GM23338 (cell line): ENCODE data around the gene LYSMD1. TPM values are rescaled to one million over a fixed set of nuclear protein-coding genes. Genes with fewer than 3 reads are reported as not detected.

Experiments
- ATAC-seq: fragments of 200-7000 bp; cut with Tn5 transposase; 3 replicates; pipeline ENCODE4 v1.9.1; 2020
- DNase-seq: peaks from one replicate; pipeline ENCODE4 v3.0.0-alpha.2; 2015; ENCODE audit warnings: low spot score
- H2AFZ ChIP-seq: fragments of 200-600 bp; sonication (generic); 2 replicates; pipeline ENCODE4 v1.8.0; 2016; ENCODE audit warnings: antibody characterized with exemption, mild to moderate bottlenecking, moderate library complexity
- H3F3A ChIP-seq: fragments of 200-600 bp; sonication (generic); replicated peaks from 2 replicates; pipeline ENCODE4 v1.8.0; 2017; ENCODE audit warnings: antibody characterized with exemption, mixed run types, low read depth
- H3K27ac ChIP-seq: fragments of 200-600 bp; sonication (generic); 2 replicates; pipeline ENCODE4 v1.6.1; 2016; ENCODE audit warnings: low read depth
- H3K27me3 ChIP-seq: fragments of 200-600 bp; sonication (generic); 2 replicates; pipeline ENCODE4 v1.8.0; 2016; ENCODE audit warnings: mild to moderate bottlenecking, mixed run types, moderate library complexity; ENCODE audit not compliant: insufficient read depth
- H3K36me3 ChIP-seq: fragments of 200-600 bp; sonication (generic); 2 replicates; pipeline ENCODE4 v1.8.0; 2016; ENCODE audit warnings: mild to moderate bottlenecking; ENCODE audit not compliant: insufficient read depth
- H3K4me1 ChIP-seq: fragments of 200-600 bp; sonication (generic); 2 replicates; pipeline ENCODE4 v1.8.0; 2016; ENCODE audit warnings: mild to moderate bottlenecking, moderate library complexity; ENCODE audit not compliant: insufficient read depth
- H3K4me2 ChIP-seq: fragments of 200-600 bp; sonication (generic); 2 replicates; pipeline ENCODE4 v1.7.1; 2017; ENCODE audit warnings: mixed run types
- H3K4me3 ChIP-seq: fragments of 200-600 bp; sonication (generic); 2 replicates; pipeline ENCODE4 v1.6.1; 2016; ENCODE audit warnings: mixed run types
- H3K79me2 ChIP-seq: fragments of 200-600 bp; sonication (generic); replicated peaks from 2 replicates; pipeline ENCODE4 v1.8.0; 2017; ENCODE audit warnings: mild to moderate bottlenecking; ENCODE audit not compliant: insufficient read depth
- H3K9me2 ChIP-seq: fragments of 200-600 bp; sonication (generic); 2 replicates; pipeline ENCODE4 v1.8.0; 2017; ENCODE audit not compliant: insufficient read depth
- H4K20me1 ChIP-seq: fragments of 200-600 bp; sonication (generic); replicated peaks from 2 replicates; pipeline ENCODE4 v1.8.0; 2017; ENCODE audit warnings: mild to moderate bottlenecking; ENCODE audit not compliant: insufficient read depth
- H3K27ac Mint-ChIP-seq: 2 replicates; pipeline ENCODE4 v1.8.0; 2020; ENCODE audit warnings: inconsistent platforms, mild to moderate bottlenecking, moderate library complexity, mixed read lengths
- H3K27me3 Mint-ChIP-seq: 3 replicates; pipeline ENCODE4 v1.8.0; 2022; ENCODE audit warnings: low read depth, mild to moderate bottlenecking, moderate library complexity, mixed read lengths, inconsistent platforms; ENCODE audit not compliant: insufficient read depth, poor library complexity
- H3K36me3 Mint-ChIP-seq: 3 replicates; pipeline ENCODE4 v1.8.0; 2021; ENCODE audit warnings: low read depth, mild to moderate bottlenecking, inconsistent platforms, moderate library complexity, mixed read lengths
- H3K4me1 Mint-ChIP-seq: 3 replicates; pipeline ENCODE4 v1.8.0; 2020; ENCODE audit warnings: mild to moderate bottlenecking, inconsistent platforms, mixed read lengths
- H3K4me3 Mint-ChIP-seq: 3 replicates; pipeline ENCODE4 v1.8.0; 2021; ENCODE audit warnings: moderate library complexity, mild to moderate bottlenecking, inconsistent platforms, mixed read lengths
- H3K9me3 Mint-ChIP-seq: 3 replicates; pipeline ENCODE4 v1.8.0; 2020; ENCODE audit warnings: moderate library complexity, mild to moderate bottlenecking, inconsistent platforms, mixed read lengths
- CREB1 ChIP-seq: fragments of 250-450 bp; sonication (Bioruptor Pico); IDR thresholded peaks from 2 replicates; pipeline ENCODE4 v1.5.0; 2020; ENCODE audit warnings: low read depth, mild to moderate bottlenecking, moderate library complexity
- CTCF ChIP-seq, 2 experiments: fragments of 200-600 bp in 1 of 2; sonication (generic) in 1 of 2; conservative IDR thresholded peaks; 2 replicates each; pipeline versions ENCODE4 v1.5.1 to v1.6.1; 2016 to 2017; ENCODE audit warnings: antibody characterized with exemption in 2 of 2, low read depth in 2 of 2, mild to moderate bottlenecking in 2 of 2, moderate library complexity in 1 of 2
- EZH2 ChIP-seq: fragments of 200-600 bp; sonication (generic); IDR thresholded peaks from one replicate; pipeline ENCODE4 v1.8.0; 2017; ENCODE audit warnings: antibody characterized with exemption, mild to moderate bottlenecking, low read depth; ENCODE audit not compliant: unreplicated experiment
- EZH2phosphoT487 ChIP-seq: fragments of 200-600 bp; sonication (generic); IDR thresholded peaks from one replicate; pipeline ENCODE4 v1.8.1; 2018; ENCODE audit warnings: antibody characterized with exemption; ENCODE audit not compliant: unreplicated experiment
- JUNB ChIP-seq: IDR thresholded peaks from one replicate; pipeline ENCODE4 v1.6.1; 2016; ENCODE audit warnings: antibody characterized with exemption; ENCODE audit not compliant: unreplicated experiment
- NANOG ChIP-seq: IDR thresholded peaks from 2 replicates; pipeline ENCODE4 v1.6.1; 2016; ENCODE audit warnings: antibody characterized with exemption, borderline replicate concordance
- POLR2AphosphoS5 ChIP-seq: IDR thresholded peaks from 2 replicates; pipeline ENCODE4 v1.6.1; 2016; ENCODE audit warnings: antibody characterized with exemption, low read depth
- REST ChIP-seq: IDR thresholded peaks from one replicate; pipeline ENCODE4 v1.6.1; 2018; ENCODE audit warnings: antibody characterized with exemption; ENCODE audit not compliant: unreplicated experiment
- STAT1 ChIP-seq: IDR thresholded peaks from one replicate; pipeline ENCODE4 v1.6.1; 2016; ENCODE audit warnings: antibody characterized with exemption; ENCODE audit not compliant: unreplicated experiment
- ZNF114 ChIP-seq: fragments of 250-450 bp; sonication (Bioruptor Pico); IDR thresholded peaks from 2 replicates; pipeline ENCODE4 v1.5.0; 2020; ENCODE audit warnings: mild to moderate bottlenecking, moderate library complexity
- ZNF331 ChIP-seq: fragments of 250-450 bp; sonication (Bioruptor Pico); IDR thresholded peaks from 2 replicates; pipeline ENCODE4 v1.5.0; 2020; ENCODE audit warnings: low read depth, mild to moderate bottlenecking, moderate library complexity
- polyA plus RNA-seq: library from polyadenylated mRNA; unstranded; fragments of >200 nt; fragmentation: Nextera tagmentation; extraction: Ambion mirVana; gene quantifications from 2 replicates; pipeline ENCODE4 v1.2.1, GENCODE V29; 2016
- total RNA-seq: library from RNA; depleted of rRNA; stranded (reverse); fragments of >200 nt; shearing (Covaris generic); gene quantifications from 2 replicates; pipeline ENCODE4 v1.2.3, GENCODE V29; 2014
- TF ChIP-seq, protein P1 (sequence below): IDR thresholded peaks from 2 replicates; pipeline ENCODE4 v1.6.1; 2016; ENCODE audit warnings: antibody characterized with exemption
- TF ChIP-seq, protein P2 (sequence below): fragments of 250-450 bp; sonication (Bioruptor Pico); IDR thresholded peaks from 2 replicates; pipeline ENCODE4 v1.5.0; 2020; ENCODE audit warnings: mild to moderate bottlenecking, moderate library complexity

The LYSMD1 gene
- total and polyA plus RNA-seq, 2 experiments from 2014 or later = 3.6 to 6.4 TPM

DNA sequence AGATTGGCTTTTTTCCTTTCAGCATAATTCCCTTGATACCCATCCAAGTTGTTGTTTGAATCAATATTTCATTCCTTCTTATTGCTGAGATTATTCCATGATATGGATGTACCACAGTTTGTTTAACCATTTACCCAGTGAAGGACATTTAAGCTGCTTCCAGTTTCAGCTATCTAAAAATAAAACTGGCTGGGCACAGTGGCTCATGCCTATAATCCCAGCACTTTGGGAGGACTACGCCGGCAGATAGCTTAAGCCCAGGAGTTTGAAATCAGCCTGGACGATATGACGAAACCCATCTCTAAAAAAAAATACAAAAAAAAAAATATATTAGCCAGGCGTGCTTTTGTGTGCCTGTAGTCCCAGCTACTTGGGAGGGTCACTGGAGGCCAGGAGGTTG lies 51.8 kb downstream of the LYSMD1 start:
- Mint-ChIP-seq H3K36me3 (no peaks in the 10 kb centered on the region), H3K4me1 (no peaks in the 10 kb centered on the region), H3K4me3 (no peak overlapping the region)

More for the DNA sequence above, 51.8 kb downstream of the LYSMD1 start:
- ATAC-seq (no peak), DNase-seq (no peak)
- Histone ChIP-seq H4K20me1 (no peaks in the 10 kb centered on the region), H3K27me3 (no peaks in the 10 kb centered on the region), H3K27ac (no peak overlapping the region), H3K4me2 (no peak overlapping the region), H2AFZ (no peak overlapping the region), H3K9me2 (no peaks in the 10 kb centered on the region), H3K4me1 (no peaks in the 10 kb centered on the region), H3F3A (0 out of 2 replicates have a peak, but pooled peaks cover under 1% of the 10 kb centered on the region), H3K4me3 (no peak overlapping the region), H3K79me2 (no peaks in the 10 kb centered on the region), H3K36me3 (no peaks in the 10 kb centered on the region)
- TF ChIP-seq STAT1 (no peak), CTCF (conservative IDR thresholded peaks at IDR 0.05; ENCODE audit: low read depth in 2 of 2) (no peak), POLR2AphosphoS5 (no peak), NANOG (no peak), REST (no peak), JUNB (no peak), CREB1 (CRISPR knock-in tag) (no peak), EZH2phosphoT487 (no peak), ZNF114 (CRISPR knock-in tag) (no peak), EZH2 (no peak), ZNF331 (no peak)
- TF ChIP-seq, protein P1, sequence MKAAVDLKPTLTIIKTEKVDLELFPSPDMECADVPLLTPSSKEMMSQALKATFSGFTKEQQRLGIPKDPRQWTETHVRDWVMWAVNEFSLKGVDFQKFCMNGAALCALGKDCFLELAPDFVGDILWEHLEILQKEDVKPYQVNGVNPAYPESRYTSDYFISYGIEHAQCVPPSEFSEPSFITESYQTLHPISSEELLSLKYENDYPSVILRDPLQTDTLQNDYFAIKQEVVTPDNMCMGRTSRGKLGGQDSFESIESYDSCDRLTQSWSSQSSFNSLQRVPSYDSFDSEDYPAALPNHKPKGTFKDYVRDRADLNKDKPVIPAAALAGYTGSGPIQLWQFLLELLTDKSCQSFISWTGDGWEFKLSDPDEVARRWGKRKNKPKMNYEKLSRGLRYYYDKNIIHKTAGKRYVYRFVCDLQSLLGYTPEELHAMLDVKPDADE = no peak
- TF ChIP-seq, protein P2, sequence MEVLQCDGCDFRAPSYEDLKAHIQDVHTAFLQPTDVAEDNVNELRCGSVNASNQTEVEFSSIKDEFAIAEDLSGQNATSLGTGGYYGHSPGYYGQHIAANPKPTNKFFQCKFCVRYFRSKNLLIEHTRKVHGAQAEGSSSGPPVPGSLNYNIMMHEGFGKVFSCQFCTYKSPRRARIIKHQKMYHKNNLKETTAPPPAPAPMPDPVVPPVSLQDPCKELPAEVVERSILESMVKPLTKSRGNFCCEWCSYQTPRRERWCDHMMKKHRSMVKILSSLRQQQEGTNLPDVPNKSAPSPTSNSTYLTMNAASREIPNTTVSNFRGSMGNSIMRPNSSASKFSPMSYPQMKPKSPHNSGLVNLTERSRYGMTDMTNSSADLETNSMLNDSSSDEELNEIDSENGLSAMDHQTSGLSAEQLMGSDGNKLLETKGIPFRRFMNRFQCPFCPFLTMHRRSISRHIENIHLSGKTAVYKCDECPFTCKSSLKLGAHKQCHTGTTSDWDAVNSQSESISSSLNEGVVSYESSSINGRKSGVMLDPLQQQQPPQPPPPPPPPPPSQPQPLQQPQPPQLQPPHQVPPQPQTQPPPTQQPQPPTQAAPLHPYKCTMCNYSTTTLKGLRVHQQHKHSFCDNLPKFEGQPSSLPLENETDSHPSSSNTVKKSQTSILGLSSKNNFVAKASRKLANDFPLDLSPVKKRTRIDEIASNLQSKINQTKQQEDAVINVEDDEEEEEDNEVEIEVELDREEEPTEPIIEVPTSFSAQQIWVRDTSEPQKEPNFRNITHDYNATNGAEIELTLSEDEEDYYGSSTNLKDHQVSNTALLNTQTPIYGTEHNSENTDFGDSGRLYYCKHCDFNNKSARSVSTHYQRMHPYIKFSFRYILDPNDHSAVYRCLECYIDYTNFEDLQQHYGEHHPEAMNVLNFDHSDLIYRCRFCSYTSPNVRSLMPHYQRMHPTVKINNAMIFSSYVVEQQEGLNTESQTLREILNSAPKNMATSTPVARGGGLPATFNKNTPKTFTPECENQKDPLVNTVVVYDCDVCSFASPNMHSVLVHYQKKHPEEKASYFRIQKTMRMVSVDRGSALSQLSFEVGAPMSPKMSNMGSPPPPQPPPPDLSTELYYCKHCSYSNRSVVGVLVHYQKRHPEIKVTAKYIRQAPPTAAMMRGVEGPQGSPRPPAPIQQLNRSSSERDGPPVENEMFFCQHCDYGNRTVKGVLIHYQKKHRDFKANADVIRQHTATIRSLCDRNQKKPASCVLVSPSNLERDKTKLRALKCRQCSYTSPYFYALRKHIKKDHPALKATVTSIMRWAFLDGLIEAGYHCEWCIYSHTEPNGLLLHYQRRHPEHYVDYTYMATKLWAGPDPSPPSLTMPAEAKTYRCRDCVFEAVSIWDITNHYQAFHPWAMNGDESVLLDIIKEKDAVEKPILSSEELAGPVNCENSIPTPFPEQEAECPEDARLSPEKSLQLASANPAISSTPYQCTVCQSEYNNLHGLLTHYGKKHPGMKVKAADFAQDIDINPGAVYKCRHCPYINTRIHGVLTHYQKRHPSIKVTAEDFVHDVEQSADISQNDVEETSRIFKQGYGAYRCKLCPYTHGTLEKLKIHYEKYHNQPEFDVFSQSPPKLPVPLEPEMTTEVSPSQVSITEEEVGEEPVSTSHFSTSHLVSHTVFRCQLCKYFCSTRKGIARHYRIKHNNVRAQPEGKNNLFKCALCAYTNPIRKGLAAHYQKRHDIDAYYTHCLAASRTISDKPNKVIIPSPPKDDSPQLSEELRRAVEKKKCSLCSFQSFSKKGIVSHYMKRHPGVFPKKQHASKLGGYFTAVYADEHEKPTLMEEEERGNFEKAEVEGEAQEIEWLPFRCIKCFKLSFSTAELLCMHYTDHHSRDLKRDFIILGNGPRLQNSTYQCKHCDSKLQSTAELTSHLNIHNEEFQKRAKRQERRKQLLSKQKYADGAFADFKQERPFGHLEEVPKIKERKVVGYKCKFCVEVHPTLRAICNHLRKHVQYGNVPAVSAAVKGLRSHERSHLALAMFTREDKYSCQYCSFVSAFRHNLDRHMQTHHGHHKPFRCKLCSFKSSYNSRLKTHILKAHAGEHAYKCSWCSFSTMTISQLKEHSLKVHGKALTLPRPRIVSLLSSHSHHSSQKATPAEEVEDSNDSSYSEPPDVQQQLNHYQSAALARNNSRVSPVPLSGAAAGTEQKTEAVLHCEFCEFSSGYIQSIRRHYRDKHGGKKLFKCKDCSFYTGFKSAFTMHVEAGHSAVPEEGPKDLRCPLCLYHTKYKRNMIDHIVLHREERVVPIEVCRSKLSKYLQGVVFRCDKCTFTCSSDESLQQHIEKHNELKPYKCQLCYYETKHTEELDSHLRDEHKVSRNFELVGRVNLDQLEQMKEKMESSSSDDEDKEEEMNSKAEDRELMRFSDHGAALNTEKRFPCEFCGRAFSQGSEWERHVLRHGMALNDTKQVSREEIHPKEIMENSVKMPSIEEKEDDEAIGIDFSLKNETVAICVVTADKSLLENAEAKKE (CRISPR knock-in tag) = no peak
- Mint-ChIP-seq H3K9me3 (no peaks in the 10 kb centered on the region; the same call in 2 of the 3 replicates), H3K27me3 (peaks cover 3% of the 10 kb centered on the region), H3K27ac (no peak overlapping the region)
